Uterus (tissue), 2 donors: Measurements from ENCODE around the gene KSR2.

Experiments
- CTCF ChIP-seq, 4 experiments: fragments of 200-600 bp in 2 of 4; fragments of 450-650 bp in 2 of 4; sonication (generic) in 2 of 4; IDR thresholded peaks; one replicate each; pipeline ENCODE4 v1.5.1; 2016 to 2019; ENCODE audit warnings: antibody characterized with exemption in 4 of 4, mild to moderate bottlenecking in 2 of 4, moderate library complexity in 1 of 4
- POLR2A ChIP-seq, 2 donors: fragments of 450-650 bp; IDR thresholded peaks; one replicate each; pipeline ENCODE4 v1.6.1; 2016; ENCODE audit warnings: antibody characterized with exemption in 2 of 2, mild to moderate bottlenecking in 1 of 2, moderate library complexity in 1 of 2

- TF ChIP-seq CTCF (IDR thresholded peaks at IDR 0.05) (no peak), POLR2A (IDR thresholded peaks at IDR 0.05) (no peak)
These were observed 235.8 kb downstream of the KSR2 start for GRCh38 chr12:117732761-117733548.
